ENCODE data around the gene DTNB.

Gene DTNB

DNA sequence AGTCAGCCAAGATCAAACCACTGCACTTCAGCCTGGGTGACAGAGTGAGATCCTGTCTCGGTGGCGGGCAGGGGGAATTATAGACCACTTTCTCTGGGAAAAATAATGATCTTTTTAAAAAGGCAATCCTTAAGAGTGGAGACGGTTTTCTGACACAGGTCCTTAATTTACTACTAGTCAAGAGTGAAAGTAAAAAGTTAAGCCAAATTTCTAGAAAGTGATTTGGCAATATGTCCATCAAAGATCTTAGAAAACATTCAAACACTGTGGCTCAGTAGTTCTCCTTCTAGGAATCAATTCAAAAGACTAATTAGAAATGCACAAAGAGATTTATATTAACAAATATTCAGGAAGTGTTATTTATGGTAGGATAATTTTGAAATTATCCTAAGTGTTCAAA lies 183.2 kb downstream of the DTNB start:
- H3K27me3 ChIP-seq (ENCODE audit: insufficient read depth, poor library complexity, severe bottlenecking): no peaks in the 10 kb centered on the region
- H3K4me3 ChIP-seq (replicated peaks; ENCODE audit: insufficient read depth, low read length): no peak overlapping the region
- H3K27ac ChIP-seq (replicated peaks): peak overlapping the region; percentile 38
- TF ChIP-seq, protein P1, sequence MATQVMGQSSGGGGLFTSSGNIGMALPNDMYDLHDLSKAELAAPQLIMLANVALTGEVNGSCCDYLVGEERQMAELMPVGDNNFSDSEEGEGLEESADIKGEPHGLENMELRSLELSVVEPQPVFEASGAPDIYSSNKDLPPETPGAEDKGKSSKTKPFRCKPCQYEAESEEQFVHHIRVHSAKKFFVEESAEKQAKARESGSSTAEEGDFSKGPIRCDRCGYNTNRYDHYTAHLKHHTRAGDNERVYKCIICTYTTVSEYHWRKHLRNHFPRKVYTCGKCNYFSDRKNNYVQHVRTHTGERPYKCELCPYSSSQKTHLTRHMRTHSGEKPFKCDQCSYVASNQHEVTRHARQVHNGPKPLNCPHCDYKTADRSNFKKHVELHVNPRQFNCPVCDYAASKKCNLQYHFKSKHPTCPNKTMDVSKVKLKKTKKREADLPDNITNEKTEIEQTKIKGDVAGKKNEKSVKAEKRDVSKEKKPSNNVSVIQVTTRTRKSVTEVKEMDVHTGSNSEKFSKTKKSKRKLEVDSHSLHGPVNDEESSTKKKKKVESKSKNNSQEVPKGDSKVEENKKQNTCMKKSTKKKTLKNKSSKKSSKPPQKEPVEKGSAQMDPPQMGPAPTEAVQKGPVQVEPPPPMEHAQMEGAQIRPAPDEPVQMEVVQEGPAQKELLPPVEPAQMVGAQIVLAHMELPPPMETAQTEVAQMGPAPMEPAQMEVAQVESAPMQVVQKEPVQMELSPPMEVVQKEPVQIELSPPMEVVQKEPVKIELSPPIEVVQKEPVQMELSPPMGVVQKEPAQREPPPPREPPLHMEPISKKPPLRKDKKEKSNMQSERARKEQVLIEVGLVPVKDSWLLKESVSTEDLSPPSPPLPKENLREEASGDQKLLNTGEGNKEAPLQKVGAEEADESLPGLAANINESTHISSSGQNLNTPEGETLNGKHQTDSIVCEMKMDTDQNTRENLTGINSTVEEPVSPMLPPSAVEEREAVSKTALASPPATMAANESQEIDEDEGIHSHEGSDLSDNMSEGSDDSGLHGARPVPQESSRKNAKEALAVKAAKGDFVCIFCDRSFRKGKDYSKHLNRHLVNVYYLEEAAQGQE (IDR thresholded peaks at IDR 0.05; ENCODE audit: insufficient replicate concordance, low read depth): no peak
- TF ChIP-seq GABPA (IDR thresholded peaks at IDR 0.05; ENCODE audit: low read depth) (no peak), SPI1 (IDR thresholded peaks at IDR 0.05; ENCODE audit: borderline replicate concordance, low read depth) (no peak)
- no peak for DNase-seq (ENCODE audit: low read depth in 1 of 2, low spot score in 1 of 2)

DNA sequence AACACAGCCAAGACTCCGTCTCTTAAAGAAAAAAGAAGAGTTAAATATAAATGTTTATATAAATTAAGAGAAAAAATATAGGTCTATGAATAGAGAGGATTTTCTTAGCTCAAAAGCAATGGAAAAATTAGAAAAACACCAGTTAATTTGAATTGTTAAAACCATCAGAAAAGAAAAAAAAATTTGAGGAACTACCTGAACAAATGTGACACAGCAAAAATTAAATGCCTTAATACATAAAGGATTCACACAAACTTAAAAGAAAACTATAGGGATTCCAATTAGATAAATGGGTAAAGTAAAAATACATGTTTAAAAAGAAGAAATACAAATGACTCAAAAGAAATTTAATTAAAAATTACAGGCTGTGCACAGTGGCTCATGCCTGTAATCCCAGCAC lies 183.7 kb downstream of the DTNB start:
- H3K27me3 ChIP-seq (ENCODE audit: insufficient read depth, poor library complexity, severe bottlenecking): no peaks in the 10 kb centered on the region
- DNase-seq (ENCODE audit: low read depth in 1 of 2, low spot score in 1 of 2): no peak
- H3K4me3 ChIP-seq (replicated peaks; ENCODE audit: insufficient read depth, low read length): no peak overlapping the region
- H3K27ac ChIP-seq (replicated peaks): peak overlapping the region; percentile 38
- TF ChIP-seq GABPA (IDR thresholded peaks at IDR 0.05; ENCODE audit: low read depth) (no peak), SPI1 (IDR thresholded peaks at IDR 0.05; ENCODE audit: borderline replicate concordance, low read depth) (no peak), POLR2AphosphoS5 (IDR thresholded peaks at IDR 0.05; ENCODE audit: low read depth) (no peak)
- TF ChIP-seq, protein P2, sequence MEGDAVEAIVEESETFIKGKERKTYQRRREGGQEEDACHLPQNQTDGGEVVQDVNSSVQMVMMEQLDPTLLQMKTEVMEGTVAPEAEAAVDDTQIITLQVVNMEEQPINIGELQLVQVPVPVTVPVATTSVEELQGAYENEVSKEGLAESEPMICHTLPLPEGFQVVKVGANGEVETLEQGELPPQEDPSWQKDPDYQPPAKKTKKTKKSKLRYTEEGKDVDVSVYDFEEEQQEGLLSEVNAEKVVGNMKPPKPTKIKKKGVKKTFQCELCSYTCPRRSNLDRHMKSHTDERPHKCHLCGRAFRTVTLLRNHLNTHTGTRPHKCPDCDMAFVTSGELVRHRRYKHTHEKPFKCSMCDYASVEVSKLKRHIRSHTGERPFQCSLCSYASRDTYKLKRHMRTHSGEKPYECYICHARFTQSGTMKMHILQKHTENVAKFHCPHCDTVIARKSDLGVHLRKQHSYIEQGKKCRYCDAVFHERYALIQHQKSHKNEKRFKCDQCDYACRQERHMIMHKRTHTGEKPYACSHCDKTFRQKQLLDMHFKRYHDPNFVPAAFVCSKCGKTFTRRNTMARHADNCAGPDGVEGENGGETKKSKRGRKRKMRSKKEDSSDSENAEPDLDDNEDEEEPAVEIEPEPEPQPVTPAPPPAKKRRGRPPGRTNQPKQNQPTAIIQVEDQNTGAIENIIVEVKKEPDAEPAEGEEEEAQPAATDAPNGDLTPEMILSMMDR (IDR thresholded peaks at IDR 0.05; ENCODE audit: insufficient read depth, low read length): no peak
- TF ChIP-seq, protein P1 (IDR thresholded peaks at IDR 0.05; ENCODE audit: insufficient replicate concordance, low read depth): no peak

DNA sequence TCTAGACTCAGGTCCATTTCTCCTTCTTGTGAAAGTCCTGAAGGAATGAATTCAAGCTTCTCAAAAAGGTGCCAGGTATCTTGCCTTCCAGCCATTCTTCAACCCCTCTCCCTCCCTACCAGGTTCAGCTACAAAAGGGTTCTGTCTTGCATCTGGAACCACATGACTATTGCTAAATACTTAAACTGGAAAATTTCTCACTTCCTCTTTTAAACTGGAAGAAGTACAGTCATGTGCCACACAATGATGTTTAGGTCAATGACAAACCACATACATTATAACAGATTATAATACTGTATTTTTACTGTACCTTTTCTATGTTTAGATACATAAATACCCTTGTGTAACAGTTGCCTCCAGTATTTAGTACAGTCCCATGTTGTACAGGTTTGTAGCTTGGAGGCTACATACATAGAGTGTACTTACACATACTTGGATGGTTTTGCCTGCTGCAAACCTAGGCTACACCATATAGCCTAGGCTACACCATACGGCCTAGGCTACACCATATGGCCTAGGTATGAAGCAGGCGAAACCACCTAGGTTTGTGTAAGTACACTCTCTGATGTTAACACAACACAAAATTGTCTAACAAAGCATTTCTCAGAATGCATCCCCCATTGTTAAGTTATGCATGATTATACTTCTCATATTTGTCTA lies 189.6 kb downstream of the DTNB start:
- no peak overlapping the region for H3K4me3 ChIP-seq (replicated peaks; ENCODE audit: insufficient read depth, low read length)
- TF ChIP-seq POLR2AphosphoS5 (IDR thresholded peaks at IDR 0.05; ENCODE audit: low read depth) (peak; percentile 66; the same call in 1 of the 2 replicates), GABPA (IDR thresholded peaks at IDR 0.05; ENCODE audit: low read depth) (no peak), SPI1 (IDR thresholded peaks at IDR 0.05; ENCODE audit: borderline replicate concordance, low read depth) (peak; percentile 99)
- no peaks in the 10 kb centered on the region for H3K27me3 ChIP-seq (ENCODE audit: insufficient read depth, poor library complexity, severe bottlenecking)
- peak; percentile 67 to 75 for DNase-seq (ENCODE audit: low read depth in 1 of 2, low spot score in 1 of 2)
- peak overlapping the region; percentile 76 for H3K27ac ChIP-seq (replicated peaks)

DNA sequence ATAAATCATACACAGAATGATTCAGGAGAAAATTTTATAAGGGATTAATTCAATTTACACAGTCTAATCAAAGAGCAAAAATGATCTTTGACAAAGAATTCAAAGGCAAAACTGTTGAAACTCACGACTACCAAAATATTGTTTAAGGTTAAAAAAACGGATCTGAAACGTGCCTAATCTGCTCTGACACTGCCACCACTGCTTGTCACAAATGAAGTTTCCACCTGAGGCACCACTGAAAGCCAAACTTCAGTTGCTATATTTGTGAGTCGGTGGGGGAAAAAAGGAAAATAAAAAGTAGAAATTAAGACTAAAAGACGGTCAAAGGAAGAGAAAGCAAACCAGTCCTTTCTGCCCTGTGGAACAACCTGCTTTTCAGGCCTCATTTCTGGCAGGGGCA lies 191.0 kb downstream of the DTNB start:
- Histone ChIP-seq H3K27ac (replicated peaks) (peak overlapping the region; percentile 0), H3K27me3 (ENCODE audit: insufficient read depth, poor library complexity, severe bottlenecking) (no peaks in the 10 kb centered on the region), H3K4me3 (replicated peaks; ENCODE audit: insufficient read depth, low read length) (no peak overlapping the region)
- TF ChIP-seq POLR2AphosphoS5 (IDR thresholded peaks at IDR 0.05; ENCODE audit: low read depth) (no peak), SPI1 (IDR thresholded peaks at IDR 0.05; ENCODE audit: borderline replicate concordance, low read depth) (no peak), GABPA (IDR thresholded peaks at IDR 0.05; ENCODE audit: low read depth) (no peak)
- TF ChIP-seq, protein P1 (IDR thresholded peaks at IDR 0.05; ENCODE audit: insufficient replicate concordance, low read depth): no peak
- DNase-seq (ENCODE audit: low read depth in 1 of 2, low spot score in 1 of 2): no peak
